Measurements from ENCODE around the gene CAMTA1.

DNA sequence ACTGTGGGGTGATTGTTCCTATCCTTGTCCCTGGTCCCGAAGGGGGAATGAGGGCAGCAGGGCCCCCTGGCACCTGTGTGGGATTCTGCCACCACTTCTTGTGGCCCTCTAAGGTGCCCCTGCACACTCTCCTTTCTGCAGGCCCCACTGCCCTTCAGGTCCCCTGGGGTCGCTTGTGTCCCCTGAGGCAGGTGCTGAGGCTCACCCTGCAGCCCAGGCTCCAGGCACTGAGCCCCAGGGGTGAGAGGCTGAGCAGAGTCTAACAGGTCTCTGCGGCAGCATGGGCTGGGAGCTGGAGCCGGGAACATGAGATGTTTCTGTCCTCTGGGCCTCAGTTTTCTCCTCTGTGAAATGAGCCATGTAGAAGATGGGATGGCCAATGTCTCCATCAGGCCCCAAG is 774.9 kb downstream of the CAMTA1 start:
- no peak for TF ChIP-seq CTCF (IDR thresholded peaks at IDR 0.05; ENCODE audit: insufficient read depth, low read depth, low read length)
- no peak for TF ChIP-seq EZH2 (IDR thresholded peaks at IDR 0.05; ENCODE audit: insufficient read depth, low read length)

All from astrocyte (in vitro differentiated cells and primary cell).